Nephron progenitor cell (in vitro differentiated cells): ENCODE data around the gene SLC23A3.
A peak's percentile ranks its signal among the peaks of the same experiment; 100 is the strongest.

Source experiments
- DNase-seq: peaks from one replicate; pipeline ENCODE4 v3.0.0; 2021
- H3K27ac Mint-ChIP-seq: 2 replicates; pipeline ENCODE4 v1.8.0; 2021; ENCODE audit warnings: mild to moderate bottlenecking, moderate library complexity, mixed read lengths
- H3K27me3 Mint-ChIP-seq: 2 replicates; pipeline ENCODE4 v1.8.0; 2021; ENCODE audit warnings: mild to moderate bottlenecking, low read depth, mixed read lengths; ENCODE audit not compliant: poor library complexity
- H3K36me3 Mint-ChIP-seq: 2 replicates; pipeline ENCODE4 v1.8.0; 2021; ENCODE audit warnings: low read depth, mixed read lengths
- H3K4me1 Mint-ChIP-seq: 2 replicates; pipeline ENCODE4 v1.8.0; 2021; ENCODE audit warnings: mixed read lengths
- H3K4me3 Mint-ChIP-seq: 2 replicates; pipeline ENCODE4 v1.8.0; 2021; ENCODE audit warnings: mild to moderate bottlenecking, moderate library complexity, mixed read lengths
- H3K9me3 Mint-ChIP-seq: 2 replicates; pipeline ENCODE4 v1.8.0; 2021; ENCODE audit warnings: mild to moderate bottlenecking, moderate library complexity, mixed read lengths
- TF ChIP-seq, protein P1 (sequence below): fragments of 200-600 bp; sonication (generic); IDR thresholded peaks from 2 replicates; pipeline ENCODE4 v1.5.0; 2021; ENCODE audit warnings: antibody characterized with exemption

The SLC23A3 gene

DNA sequence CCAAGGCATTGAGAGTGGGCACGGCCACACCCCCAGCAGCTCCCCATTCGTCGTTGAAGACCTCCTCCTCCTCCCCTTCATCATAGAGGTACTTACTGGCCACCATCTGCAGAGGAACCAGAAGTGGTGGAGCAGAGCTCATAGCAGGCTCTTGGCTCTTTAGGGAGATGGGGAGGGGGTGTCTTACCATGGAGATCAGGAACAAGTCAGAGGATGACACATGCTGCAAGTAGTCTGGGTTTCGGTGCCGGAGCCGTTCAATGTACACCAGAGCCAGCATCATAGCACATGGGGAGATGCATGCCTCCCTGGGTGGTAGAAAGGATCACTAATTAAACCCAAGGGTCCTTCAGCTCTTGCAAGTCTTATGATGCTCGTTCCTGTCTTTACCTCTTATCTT lies 5.0 kb upstream of the SLC23A3 start:
- H3K27me3 Mint-ChIP-seq: peaks cover 6% of the 10 kb centered on the region
- H3K4me1 Mint-ChIP-seq: peaks cover 40% of the 10 kb centered on the region
- no peak for DNase-seq
- H3K36me3 Mint-ChIP-seq: peaks cover 8% of the 10 kb centered on the region
- H3K9me3 Mint-ChIP-seq: no peaks in the 10 kb centered on the region
- H3K4me3 Mint-ChIP-seq: peak overlapping the region; percentile 51
- H3K27ac Mint-ChIP-seq: no peak overlapping the region
- TF ChIP-seq, protein P1, sequence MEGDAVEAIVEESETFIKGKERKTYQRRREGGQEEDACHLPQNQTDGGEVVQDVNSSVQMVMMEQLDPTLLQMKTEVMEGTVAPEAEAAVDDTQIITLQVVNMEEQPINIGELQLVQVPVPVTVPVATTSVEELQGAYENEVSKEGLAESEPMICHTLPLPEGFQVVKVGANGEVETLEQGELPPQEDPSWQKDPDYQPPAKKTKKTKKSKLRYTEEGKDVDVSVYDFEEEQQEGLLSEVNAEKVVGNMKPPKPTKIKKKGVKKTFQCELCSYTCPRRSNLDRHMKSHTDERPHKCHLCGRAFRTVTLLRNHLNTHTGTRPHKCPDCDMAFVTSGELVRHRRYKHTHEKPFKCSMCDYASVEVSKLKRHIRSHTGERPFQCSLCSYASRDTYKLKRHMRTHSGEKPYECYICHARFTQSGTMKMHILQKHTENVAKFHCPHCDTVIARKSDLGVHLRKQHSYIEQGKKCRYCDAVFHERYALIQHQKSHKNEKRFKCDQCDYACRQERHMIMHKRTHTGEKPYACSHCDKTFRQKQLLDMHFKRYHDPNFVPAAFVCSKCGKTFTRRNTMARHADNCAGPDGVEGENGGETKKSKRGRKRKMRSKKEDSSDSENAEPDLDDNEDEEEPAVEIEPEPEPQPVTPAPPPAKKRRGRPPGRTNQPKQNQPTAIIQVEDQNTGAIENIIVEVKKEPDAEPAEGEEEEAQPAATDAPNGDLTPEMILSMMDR: no peak

DNA sequence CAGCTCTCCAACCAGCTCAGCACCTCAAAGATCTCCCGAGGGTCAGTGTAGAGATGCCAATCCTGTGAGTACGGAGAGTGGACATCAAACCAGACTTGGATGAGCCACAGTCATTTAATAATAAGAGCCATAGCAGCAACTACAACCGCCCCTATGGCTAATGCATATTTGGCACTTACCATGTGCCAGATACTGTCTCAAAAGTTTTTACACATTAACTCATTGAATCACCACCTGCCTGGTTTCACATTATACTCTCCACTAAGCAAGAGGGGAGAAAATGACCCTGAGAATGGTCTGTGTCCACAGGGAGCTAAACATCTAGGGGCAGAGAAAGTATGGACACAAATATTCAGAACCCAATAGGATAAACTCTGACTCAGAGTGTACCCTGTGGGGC lies 4.3 kb upstream of the SLC23A3 start:
- Mint-ChIP-seq H3K36me3 (peaks cover 8% of the 10 kb centered on the region), H3K4me3 (peak overlapping the region; percentile 51), H3K4me1 (peaks cover 35% of the 10 kb centered on the region), H3K9me3 (no peaks in the 10 kb centered on the region), H3K27ac (no peak overlapping the region), H3K27me3 (peaks cover 11% of the 10 kb centered on the region)
- no peak for DNase-seq
- TF ChIP-seq, protein P1: no peak

DNA sequence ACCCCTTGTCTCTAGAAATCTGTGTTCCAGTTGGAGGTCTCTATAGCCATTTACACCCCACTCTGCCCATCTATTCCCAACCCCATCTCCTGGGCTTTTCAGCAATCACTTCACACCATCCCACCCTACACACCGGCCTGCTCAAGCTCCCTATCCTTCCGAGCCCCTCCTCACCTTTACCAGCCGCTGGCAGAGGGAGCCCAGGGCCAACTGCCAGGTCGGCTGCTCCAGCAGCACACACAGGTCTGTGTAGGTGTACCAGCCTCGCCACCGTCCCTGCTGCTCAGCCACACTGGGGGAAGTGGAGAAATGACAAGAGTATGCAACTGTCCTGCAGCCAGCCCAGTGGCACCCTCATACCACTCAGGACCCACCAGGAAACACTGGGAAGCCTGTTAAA lies 3.3 kb upstream of the SLC23A3 start:
- Mint-ChIP-seq H3K27me3 (peaks cover 19% of the 10 kb centered on the region), H3K36me3 (peaks cover 8% of the 10 kb centered on the region), H3K27ac (no peak overlapping the region), H3K4me1 (peaks cover 29% of the 10 kb centered on the region), H3K9me3 (no peaks in the 10 kb centered on the region), H3K4me3 (no peak overlapping the region)
- no peak for DNase-seq
- TF ChIP-seq, protein P1: no peak

DNA sequence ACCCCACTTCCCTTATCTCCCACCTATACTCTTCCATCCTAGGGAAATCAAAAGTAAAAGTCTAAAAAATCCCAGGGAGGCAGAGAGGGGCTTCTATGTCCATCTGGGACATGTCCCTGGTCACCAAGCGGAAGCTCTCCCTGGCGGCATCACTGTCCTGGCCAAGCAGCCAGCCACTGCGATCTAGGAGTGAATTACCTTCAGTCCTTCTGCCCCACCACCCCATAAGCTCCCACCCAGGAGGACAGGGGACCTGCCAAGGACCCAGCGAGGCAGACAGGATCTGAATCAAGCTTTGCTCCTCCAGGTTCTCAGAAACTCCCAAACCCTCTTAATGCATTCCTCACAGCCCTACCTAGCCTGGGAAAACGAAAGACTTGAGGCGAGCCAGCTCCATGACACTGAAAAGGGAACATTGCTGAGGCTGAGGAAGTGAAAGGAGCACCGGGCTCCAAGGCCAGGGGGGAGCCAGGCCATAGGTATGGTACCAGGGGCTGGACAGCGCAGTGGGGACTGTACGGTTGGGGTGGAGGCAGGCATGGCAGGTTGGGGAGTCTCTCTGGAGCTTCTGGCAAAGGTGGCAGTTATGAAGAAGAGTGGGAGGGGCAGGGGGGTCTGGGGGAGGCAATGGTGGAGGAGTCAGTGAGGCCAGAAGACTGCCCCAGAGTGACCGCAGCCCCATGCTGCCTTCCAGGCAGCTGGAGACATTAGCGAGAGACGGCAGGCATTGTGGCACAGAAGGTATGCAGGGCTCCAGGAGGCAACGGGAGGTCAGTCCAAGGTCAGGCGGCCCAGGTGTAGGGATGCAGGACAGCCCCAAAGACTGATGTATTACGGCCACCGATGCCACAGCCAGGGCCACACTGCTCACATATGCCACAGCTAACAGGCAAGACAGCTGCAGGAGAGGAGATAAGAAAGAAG lies 2.7 kb upstream of the SLC23A3 start:
- H3K27ac Mint-ChIP-seq: no peak overlapping the region
- no peak overlapping the region for H3K4me3 Mint-ChIP-seq
- peaks cover 31% of the 10 kb centered on the region for H3K4me1 Mint-ChIP-seq
- no peaks in the 10 kb centered on the region for H3K9me3 Mint-ChIP-seq
- TF ChIP-seq, protein P1: no peak
- peaks cover 19% of the 10 kb centered on the region for H3K27me3 Mint-ChIP-seq
- peaks cover 8% of the 10 kb centered on the region for H3K36me3 Mint-ChIP-seq
- no peak for DNase-seq

DNA sequence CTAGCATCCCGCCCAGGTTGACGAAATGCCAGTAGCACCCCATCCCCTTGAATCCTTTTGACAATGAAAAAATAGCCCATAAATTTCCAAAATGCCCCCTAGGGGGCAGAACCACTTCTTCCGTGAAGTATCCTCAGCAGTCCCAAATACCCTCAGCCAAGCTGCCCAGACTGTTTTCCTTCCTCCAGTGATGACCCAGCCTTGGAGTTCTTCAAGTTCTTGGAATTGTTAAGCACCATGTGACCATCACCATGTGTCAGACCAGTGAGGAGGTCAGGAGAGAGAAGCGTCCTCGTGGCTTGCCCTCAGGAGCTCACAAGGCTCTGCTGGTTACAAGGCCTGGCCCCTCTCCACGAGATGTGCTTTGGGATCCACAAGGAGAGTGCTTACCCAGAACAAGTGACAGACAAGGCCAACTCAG lies 1.4 kb upstream of the SLC23A3 start:
- Mint-ChIP-seq H3K27ac (no peak overlapping the region), H3K4me3 (no peak overlapping the region), H3K9me3 (no peaks in the 10 kb centered on the region), H3K4me1 (peaks cover 25% of the 10 kb centered on the region), H3K36me3 (peaks cover 8% of the 10 kb centered on the region), H3K27me3 (peaks cover 19% of the 10 kb centered on the region)
- peak; percentile 30 for DNase-seq
- TF ChIP-seq, protein P1: peak; percentile 73

DNA sequence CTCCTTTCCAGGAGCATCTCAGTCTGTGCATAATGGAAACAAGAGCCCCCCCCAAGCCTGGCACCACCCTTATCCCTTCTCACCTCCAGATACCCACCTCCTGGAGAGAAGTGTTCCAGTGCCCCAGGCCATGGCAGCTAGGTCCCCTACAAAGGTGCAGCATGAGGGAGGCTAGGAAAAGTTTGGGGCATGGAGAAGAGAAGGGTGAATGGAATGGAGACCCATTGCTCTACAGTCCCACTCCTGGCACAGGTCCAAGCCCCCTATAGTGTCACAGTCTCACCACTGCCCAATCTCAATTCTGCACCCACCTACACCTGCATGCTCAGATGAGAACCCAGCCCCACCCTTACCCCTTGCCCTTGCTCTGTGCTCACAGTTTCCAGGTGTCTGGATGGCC lies 897 bp downstream of the SLC23A3 start:
- Mint-ChIP-seq H3K4me3 (no peak overlapping the region), H3K27ac (no peak overlapping the region), H3K36me3 (no peaks in the 10 kb centered on the region), H3K9me3 (no peaks in the 10 kb centered on the region), H3K27me3 (peaks cover 32% of the 10 kb centered on the region), H3K4me1 (peaks cover 10% of the 10 kb centered on the region)
- TF ChIP-seq, protein P1: no peak
- no peak for DNase-seq
